ENCODE measurements around the gene DNAJB9. TPM values are rescaled to one million over a fixed set of nuclear protein-coding genes. Genes with fewer than 3 reads are reported as not detected.

Gene DNAJB9
- total RNA-seq, 2 experiments from 2014 or later: 66.5 to 72.1 TPM

DNA sequence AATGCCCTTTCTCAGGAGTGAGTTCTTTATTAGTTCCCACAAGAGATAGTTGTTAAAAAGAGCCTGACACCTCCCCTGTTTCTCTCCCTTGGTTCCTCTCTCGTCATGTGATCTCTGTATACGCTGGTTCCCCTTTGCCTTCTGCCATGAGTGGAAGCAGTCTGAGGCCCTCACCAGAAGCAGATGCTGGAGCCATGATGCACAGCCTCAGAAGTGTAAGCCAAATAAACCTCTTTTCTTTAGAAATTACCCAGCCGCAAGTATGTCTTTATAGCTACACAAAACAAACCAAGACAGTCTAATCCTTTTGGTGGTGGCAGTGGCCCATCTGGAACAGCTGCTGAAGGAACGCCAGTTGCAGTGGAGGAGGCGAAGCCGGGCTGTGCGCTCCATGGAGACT is 9.3 kb downstream of the DNAJB9 start:
- intact Hi-C loops (cut with DNase I, micrococcal nuclease): no loop called here
- peaks cover 2% of the 10 kb centered on the region for H3K9me3 Mint-ChIP-seq
- ChIA-PET CTCF (no interaction called here), POLR2A (interaction anchor here (0.8 kb wide), 1 partner anchor 9 kb away, joined by 4 read pairs; the partner anchor contains the start of genes DNAJB9 and THAP5)
- Histone ChIP-seq H3K36me3 (ENCODE audit: insufficient read depth, low read length) (peaks cover 30% of the 10 kb centered on the region), H3K9me3 (ENCODE audit: control insufficient read depth in 1 of 2, insufficient read depth in 1 of 2, low read length in 2 of 2) (peaks cover 0 to 12% of the 10 kb centered on the region in 2 experiments), H3K27me3 (ENCODE audit: control insufficient read depth in 1 of 2, insufficient read depth in 2 of 2, low read length in 2 of 2) (no peaks in the 10 kb centered on the region), H3K4me3 (ENCODE audit: low read length) (no peak overlapping the region), H3K4me1 (ENCODE audit: insufficient read depth, low read length) (peaks cover 3% of the 10 kb centered on the region), H3K27ac (ENCODE audit: low read depth in 1 of 2, low read length in 2 of 2) (no peak overlapping the region)
- peaks cover 16% of the 10 kb centered on the region for H3K4me1 Mint-ChIP-seq (ENCODE audit: low read depth)
- no peaks in the 10 kb centered on the region for H3K27me3 Mint-ChIP-seq
- DNase-seq: no peak
- no peak overlapping the region for H3K27ac Mint-ChIP-seq
- no peak overlapping the region for H3K4me3 Mint-ChIP-seq
- ATAC-seq (ENCODE audit: poor library complexity): no peak
- TF ChIP-seq, protein P1, sequence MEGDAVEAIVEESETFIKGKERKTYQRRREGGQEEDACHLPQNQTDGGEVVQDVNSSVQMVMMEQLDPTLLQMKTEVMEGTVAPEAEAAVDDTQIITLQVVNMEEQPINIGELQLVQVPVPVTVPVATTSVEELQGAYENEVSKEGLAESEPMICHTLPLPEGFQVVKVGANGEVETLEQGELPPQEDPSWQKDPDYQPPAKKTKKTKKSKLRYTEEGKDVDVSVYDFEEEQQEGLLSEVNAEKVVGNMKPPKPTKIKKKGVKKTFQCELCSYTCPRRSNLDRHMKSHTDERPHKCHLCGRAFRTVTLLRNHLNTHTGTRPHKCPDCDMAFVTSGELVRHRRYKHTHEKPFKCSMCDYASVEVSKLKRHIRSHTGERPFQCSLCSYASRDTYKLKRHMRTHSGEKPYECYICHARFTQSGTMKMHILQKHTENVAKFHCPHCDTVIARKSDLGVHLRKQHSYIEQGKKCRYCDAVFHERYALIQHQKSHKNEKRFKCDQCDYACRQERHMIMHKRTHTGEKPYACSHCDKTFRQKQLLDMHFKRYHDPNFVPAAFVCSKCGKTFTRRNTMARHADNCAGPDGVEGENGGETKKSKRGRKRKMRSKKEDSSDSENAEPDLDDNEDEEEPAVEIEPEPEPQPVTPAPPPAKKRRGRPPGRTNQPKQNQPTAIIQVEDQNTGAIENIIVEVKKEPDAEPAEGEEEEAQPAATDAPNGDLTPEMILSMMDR (IDR thresholded peaks at IDR 0.05): no peak
- H3K36me3 Mint-ChIP-seq (ENCODE audit: low read depth): peaks cover 62% of the 10 kb centered on the region

DNA sequence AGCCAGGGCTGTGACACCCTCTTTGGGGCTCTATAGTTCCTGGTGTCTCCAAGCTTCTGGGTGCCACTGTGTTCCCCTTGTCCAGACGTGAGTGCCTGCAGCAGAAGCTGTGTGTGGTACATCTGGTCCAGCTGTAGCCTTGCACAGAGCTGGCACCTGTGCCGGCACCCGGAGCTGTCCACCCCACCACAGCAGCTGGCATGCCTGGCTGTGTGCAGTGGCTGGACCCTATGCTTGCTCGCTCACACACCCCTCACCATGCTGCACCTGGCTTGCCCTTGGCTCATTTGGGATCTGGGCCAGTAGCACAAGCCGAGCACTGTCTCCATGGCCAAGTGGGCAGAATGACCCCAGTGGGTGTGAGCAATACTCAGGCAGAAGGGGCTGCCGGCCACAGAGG is 10.6 kb downstream of the DNAJB9 start:
- TF ChIP-seq, protein P1 (IDR thresholded peaks at IDR 0.05): no peak
- Mint-ChIP-seq H3K9me3 (peaks cover 2% of the 10 kb centered on the region), H3K4me1 (ENCODE audit: low read depth) (peaks cover 12% of the 10 kb centered on the region), H3K36me3 (ENCODE audit: low read depth) (peaks cover 48% of the 10 kb centered on the region), H3K4me3 (no peak overlapping the region), H3K27me3 (no peaks in the 10 kb centered on the region), H3K27ac (no peak overlapping the region)
- H3K9me3 ChIP-seq (ENCODE audit: control insufficient read depth in 1 of 2, insufficient read depth in 1 of 2, low read length in 2 of 2): peaks cover 0 to 12% of the 10 kb centered on the region in 2 experiments
- POLR2A ChIA-PET: no interaction called here
- no peak for DNase-seq
- CTCF ChIA-PET: no interaction called here
- H3K4me3 ChIP-seq (ENCODE audit: low read length): no peak overlapping the region
- H3K4me1 ChIP-seq (ENCODE audit: insufficient read depth, low read length): peaks cover under 1% of the 10 kb centered on the region
- no peak overlapping the region for H3K27ac ChIP-seq (ENCODE audit: low read depth in 1 of 2, low read length in 2 of 2)
- intact Hi-C loops (cut with DNase I, micrococcal nuclease): no loop called here
- no peaks in the 10 kb centered on the region for H3K27me3 ChIP-seq (ENCODE audit: control insufficient read depth in 1 of 2, insufficient read depth in 2 of 2, low read length in 2 of 2)
- no peak for ATAC-seq (ENCODE audit: poor library complexity)
- peaks cover 19% of the 10 kb centered on the region for H3K36me3 ChIP-seq (ENCODE audit: insufficient read depth, low read length)

DNA sequence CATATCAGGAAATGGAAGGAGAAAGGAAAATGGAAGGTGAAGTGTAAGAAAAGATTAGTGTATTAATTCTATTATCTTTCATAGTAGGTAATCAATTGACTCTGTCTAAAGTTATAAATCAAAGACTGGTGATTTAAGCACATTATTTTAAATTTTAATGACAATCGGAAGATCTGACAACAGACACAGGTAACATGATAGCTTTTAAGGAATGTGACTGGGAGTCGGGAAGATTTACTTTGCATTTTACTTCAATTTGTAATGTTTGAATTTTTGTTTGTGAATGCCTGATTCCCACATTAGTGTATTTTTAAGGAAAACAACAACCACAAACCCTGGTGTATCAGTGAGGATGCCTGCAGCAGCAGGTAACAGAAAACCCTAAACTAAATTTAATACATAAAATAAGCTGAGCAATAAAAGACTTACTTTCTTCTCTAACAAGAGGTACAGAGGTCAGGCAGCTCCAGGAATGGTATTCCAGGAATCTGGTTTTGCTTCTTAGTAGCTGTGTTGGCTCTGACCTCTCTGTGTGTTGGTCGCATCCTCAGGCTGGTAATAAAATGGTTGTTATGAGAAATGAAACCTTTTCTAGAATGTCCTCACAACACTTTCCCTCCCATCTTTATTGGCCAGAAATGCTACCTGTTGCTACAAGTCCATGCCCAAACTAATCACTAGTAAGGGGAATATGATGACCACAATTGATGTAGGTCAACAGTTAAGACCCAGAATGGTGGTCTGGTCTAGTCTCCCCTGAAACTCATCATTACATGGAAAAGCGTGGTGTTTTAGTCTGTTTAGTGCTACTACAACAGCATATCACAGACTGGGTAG is 12.2 kb downstream of the DNAJB9 start:
- H3K27ac ChIP-seq (ENCODE audit: low read depth in 1 of 2, low read length in 2 of 2): no peak overlapping the region
- H3K4me3 ChIP-seq (ENCODE audit: low read length): no peak overlapping the region
- H3K4me1 Mint-ChIP-seq (ENCODE audit: low read depth): peaks cover 2% of the 10 kb centered on the region
- peaks cover 0 to 12% of the 10 kb centered on the region in 2 experiments for H3K9me3 ChIP-seq (ENCODE audit: control insufficient read depth in 1 of 2, insufficient read depth in 1 of 2, low read length in 2 of 2)
- no peaks in the 10 kb centered on the region for H3K27me3 ChIP-seq (ENCODE audit: control insufficient read depth in 1 of 2, insufficient read depth in 2 of 2, low read length in 2 of 2)
- TF ChIP-seq, protein P1 (IDR thresholded peaks at IDR 0.05): no peak
- POLR2A ChIA-PET: no interaction called here
- H3K36me3 Mint-ChIP-seq (ENCODE audit: low read depth): peaks cover 33% of the 10 kb centered on the region
- ATAC-seq (ENCODE audit: poor library complexity): no peak
- intact Hi-C loops (cut with DNase I, micrococcal nuclease): no loop called here
- H3K9me3 Mint-ChIP-seq: peaks cover 2% of the 10 kb centered on the region
- no peak overlapping the region for H3K27ac Mint-ChIP-seq
- no peaks in the 10 kb centered on the region for H3K27me3 Mint-ChIP-seq
- H3K4me3 Mint-ChIP-seq: no peak overlapping the region
- CTCF ChIA-PET: interaction anchor here (1.4 kb wide), 1 partner anchor 10 kb away, joined by 3 read pairs; no protein-coding TSS in a partner anchor
- H3K36me3 ChIP-seq (ENCODE audit: insufficient read depth, low read length): peaks cover 11% of the 10 kb centered on the region
- H3K4me1 ChIP-seq (ENCODE audit: insufficient read depth, low read length): no peaks in the 10 kb centered on the region
- DNase-seq: no peak
